NCI-H748 (cell line): ENCODE results near the gene OPA1.

ENCODE experiments used
- DNase-seq: peaks from one replicate; lab custom pipeline; 2025; ENCODE audit not compliant: unreplicated experiment; lab: John Stamatoyannopoulos, UW

The OPA1 gene

DNA sequence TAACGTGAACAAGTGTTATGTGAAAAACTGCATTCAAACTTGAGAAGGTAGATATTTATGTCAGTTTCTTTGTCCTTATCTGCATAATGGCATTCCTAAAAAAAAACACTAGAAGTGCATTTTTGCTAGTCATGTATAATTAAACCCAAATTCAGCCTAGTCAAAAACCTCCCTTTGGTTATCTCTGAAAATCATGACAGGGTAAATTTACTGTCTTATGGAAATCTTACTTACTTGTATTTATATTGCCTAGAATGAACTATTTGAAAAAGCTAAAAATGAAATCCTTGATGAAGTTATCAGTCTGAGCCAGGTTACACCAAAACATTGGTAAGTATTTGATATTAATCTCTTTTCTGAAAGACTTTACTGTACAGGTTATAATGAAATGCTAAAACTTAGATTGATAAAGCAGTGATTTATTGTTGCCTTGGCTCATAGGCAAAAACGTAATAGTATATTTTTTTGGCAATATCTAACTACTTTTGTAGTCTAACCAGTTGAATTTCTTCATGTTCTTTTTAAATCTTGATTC lies 55.6 kb downstream of the OPA1 start:
- DNase-seq: no peak

DNA sequence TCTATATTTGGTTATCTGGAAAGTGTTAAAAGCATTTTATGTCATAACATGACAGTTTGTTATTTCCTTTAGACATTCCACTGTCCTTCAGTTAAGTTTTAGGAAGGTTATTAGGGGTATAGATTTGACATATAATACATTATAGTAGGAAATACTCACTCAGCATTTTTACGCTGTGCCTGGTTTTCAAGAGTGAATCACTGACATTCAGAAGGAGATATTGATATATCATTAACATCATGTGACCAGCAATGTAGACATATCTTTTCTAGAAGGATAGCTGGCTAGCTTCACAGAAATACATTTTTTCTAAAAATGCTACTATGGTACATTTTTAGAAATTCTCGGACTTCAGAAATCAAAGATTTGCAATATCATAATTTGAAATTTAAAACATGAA lies 57.6 kb downstream of the OPA1 start:
- no peak for DNase-seq

- DNase-seq: no peak
Observed at GRCh38 chr3:193655831-193656433, 62.9 kb downstream of the OPA1 start.

DNA sequence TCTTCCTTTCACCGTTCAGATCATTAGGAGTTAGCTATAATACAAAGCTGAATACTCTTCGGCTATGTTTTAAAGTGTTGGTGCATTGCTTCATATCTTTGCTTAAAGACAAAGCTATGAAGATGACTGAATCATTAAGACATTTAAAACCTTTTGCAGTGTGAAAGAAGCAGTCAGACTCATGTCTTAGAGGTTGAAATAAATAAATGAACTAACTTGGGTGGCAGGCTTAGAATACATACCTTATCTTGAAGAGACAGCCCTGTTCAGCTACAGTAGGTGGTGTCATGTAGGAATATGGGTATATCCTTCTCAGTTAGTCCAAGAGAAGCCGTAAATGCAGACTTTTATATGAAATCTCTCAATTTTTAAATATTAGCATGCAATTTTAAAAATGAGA lies 63.4 kb downstream of the OPA1 start:
- no peak for DNase-seq

GRCh38 chr3:193656878-193657282 lies 63.9 kb downstream of the OPA1 start:
- no peak for DNase-seq

GRCh38 chr3:193660171-193660570 lies 67.2 kb downstream of the OPA1 start:
- DNase-seq: no peak

DNA sequence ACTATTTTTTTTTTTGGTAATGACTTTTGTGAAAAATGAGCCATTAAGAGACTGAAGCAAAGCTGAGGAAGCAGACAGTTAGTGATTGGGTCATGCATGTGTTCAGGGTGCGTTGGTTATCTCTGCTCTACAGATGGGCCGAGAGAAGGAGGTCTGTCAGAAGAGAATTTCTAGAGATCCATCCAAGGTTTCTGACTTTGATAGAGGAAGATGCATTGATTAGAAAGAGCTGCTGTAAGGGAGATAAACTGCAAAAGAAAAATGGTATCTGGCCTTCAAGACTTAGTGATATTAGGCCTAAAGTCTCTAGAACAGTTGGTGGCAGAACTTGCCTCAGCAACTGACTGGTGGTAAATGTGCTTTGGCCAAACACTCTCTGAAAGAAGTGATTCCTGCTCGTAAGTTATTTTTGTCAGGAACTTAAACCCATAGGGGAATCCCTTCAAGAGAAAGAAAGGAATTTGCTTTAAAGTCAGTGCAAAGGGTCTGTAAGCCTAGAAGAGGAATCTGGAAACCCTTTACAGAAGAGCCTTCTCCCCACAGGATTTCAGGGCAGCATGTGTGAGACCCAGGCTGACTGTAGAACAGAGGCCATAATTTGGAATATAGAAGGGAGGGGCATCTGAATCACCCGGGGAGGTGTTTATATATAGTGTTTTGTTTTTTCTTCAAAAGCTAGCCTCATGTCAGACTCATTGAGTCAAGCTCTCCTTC lies 67.8 kb downstream of the OPA1 start:
- no peak for DNase-seq

DNA sequence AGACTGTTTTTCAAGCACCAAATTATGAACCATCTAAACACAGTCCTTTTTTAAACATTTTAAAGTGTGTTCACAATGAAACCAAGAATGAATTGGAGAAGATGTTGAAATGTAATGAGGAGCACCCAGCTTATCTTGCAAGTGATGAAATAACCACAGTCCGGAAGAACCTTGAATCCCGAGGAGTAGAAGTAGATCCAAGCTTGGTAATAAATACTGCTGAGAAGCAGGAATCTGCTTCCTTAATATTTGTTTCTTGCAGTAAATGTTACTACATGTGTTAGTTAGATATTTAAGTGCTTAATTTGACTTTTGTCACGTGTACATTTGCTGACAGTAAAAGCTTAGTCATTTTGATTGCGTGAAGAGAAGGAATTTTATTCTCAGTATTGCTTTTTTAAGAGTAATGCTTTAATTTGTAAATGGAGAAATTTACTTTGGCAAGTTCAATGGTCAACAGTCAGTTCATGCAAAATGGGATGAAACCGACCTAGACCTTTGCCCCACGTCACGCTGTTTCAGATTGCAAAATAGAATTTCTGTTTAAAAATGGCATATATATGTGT lies 69.8 kb downstream of the OPA1 start:
- no peak for DNase-seq

GRCh38 chr3:193665370-193665989 lies 72.5 kb downstream of the OPA1 start:
- DNase-seq: peak; percentile 37

- no peak for DNase-seq
Observed at GRCh38 chr3:193673845-193674244, 80.8 kb downstream of the OPA1 start.

GRCh38 chr3:193674714-193675113 lies 81.7 kb downstream of the OPA1 start:
- no peak for DNase-seq

DNA sequence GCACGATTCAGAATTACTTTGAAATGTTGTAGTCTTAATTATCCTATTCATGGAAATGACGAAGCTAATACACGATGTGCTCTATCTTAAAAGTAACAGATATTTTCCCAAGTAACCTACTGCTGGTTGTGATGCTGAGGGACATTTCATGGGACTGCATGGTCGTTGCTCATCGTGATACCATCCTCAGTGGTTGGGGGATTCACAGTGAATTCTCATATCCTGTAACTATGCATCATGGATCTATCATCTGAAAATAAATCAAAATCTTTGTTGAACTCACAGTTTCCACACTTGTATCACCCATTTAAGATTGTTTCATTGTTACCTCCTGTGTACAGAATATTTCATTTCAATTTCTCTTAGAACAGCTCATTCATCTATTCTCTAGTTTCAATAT lies 84.7 kb downstream of the OPA1 start:
- no peak for DNase-seq

GRCh38 chr3:193680220-193680619 lies 87.2 kb downstream of the OPA1 start:
- DNase-seq: no peak

DNA sequence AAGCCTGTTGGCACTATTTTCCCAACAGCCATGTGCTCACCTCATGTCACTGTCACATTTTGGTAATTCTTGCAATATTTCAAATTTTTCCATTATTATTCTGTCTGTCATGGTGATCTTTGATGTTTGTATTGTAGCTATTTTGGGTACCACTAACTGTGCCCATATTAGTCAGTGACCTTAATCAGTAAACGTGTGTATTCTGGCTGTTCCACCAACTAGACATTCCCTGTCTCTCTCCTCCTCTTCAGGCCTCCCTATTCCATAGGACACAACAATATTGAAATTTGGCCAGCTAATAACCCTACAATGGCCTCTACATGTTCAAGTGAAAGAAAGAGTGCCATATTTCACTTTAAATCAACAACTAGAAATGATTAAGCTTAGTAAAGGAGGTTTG lies 88.6 kb downstream of the OPA1 start:
- DNase-seq: no peak

DNA sequence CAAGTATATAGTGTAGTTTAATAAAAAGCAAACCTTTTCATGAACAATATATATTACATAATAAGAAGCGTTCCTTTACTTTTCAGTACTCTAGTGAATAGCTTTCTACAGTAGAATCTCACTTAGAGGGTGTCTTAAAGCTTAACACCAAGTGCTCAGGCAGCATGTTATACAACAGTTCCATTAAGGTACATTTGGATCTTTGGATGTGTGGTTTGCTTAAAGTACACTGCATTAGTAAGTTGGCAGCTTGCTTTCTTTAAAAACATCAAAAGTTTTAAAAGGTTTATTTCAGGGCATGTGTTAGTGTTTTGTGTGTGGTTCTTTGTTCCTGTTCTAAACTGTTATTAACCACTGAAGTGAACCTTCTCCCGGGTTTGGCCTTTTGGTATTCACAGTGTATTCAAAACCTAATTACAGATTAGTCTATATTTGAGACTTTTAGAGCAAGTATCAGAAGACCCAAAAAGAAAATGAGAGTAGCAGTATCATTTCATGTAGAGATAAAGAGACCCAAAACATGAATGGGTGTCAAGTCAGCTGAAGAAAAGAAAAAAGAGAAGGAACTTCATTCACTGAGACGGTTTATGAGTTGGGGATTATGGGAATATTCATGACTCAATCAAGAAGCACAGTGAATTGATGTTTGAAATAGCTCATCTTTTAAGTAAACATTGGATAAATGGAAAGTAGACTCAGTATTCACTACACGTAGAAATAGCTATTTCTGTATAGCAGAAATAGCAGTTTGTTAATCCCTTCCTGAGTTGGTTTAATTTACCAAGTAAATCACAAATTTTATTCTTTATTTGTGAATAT lies 93.9 kb downstream of the OPA1 start:
- DNase-seq: no peak

DNA sequence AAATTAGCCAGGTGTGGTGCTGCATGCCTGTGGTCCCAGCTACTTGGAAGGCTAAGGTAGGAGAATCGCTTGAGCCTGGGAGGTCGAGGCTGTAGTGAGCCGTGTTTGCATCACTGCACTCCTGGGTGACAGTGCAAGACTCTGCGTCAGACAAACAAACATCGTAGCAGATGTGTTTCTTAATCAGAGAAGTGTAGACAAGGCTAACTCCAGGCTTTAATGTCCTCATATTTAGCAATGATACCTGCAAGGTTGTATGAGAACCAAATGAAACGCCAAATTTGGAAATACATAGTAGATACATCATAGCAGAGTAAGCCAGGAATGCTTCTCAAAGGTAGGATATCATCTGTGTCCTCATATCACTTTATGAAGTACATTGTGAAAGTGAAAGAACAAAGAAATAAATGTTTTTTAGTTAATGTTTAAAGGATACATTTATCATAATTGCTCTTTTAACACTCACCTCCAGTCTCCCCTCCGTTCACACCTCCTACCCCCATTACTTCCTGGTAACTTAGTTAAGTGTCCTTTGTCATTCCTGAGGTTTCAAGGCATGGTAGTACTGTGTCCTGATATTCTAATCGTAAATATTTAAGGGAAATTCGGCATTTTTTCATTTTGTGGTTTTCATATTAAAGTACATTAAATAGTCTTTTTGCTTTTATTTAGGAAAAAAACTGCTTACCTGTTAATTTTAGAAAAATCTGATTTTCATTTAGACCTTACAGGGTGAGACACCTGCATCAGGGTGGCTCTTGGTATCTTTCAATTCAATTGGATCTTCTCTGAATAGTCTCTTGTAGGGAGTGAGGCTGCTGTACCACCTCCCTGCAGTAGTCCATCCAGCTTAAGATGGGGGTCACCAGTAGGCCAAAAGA lies 96.1 kb downstream of the OPA1 start:
- no peak for DNase-seq

GRCh38 chr3:193693774-193694173 lies 100.8 kb downstream of the OPA1 start:
- DNase-seq: no peak

DNA sequence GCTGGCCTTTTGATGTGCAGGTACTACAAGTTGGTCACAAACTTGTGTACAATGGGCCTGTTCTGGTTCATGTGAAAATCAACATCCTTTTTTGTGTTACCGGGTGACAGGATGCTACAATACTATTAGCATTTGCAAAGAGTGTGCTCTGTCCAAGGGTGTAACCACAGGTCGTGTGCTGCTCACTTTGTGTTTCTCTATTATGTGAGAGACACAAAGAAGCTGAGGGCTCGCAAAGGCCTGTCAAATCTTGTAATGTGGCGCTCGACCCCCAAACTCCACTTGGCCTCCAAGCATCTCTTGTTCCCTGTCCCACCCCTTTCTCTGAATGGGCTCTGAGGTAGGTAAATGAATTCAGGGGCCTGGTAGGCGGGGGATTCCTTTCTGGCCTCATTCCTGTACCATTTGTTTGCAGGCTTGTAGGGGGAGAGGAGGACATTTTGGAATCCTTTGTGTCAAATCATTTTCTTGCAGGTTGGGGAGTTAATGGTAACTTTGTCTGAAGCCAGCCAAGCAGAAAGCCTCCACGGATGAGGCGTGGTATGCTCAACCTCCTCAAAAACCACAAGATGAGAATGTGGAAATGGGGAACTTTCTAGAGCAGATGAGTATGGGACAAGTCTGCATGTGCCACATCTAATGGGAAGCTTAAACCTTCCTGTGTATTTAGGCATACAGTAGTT lies 109.1 kb downstream of the OPA1 start:
- peak; percentile 10 for DNase-seq

DNA sequence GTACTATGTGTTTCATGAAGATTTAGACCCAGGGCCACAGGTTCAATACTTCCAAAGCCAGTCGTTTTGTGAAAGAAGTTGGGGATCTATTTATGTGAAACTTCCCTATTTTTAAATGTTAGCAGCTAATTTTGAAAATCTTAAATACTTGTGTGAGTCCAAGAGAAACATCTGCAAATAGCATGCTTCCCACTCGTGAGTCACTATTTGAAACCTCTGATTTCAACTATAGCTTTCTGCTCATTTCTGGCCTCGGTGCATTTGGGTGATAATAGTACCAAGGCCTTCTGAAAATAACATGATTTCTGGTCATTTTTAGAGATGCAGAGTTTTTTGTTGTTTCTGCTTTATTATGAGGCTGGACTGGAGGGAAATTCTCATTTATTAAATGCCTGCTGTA lies 110.0 kb downstream of the OPA1 start:
- no peak for DNase-seq

DNA sequence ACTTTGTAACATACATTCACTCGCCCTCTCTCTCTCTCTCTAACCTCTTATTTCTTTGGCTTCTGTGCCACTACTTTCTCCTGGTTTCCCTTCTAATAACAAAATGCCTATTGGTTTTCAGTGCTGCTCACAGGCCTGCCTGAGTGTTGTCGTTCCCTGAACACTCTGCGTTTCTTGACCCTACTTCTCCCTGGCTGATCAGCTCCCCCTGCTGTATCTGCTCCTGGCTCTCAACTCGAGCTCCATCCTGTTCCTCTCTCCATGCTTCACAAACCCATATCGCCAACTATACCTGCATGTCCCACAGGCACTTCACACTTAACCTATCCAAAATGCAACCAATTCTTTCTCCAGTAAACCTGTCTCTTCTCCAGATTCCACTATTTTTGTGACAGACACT lies 111.4 kb downstream of the OPA1 start:
- no peak for DNase-seq
